ENCODE results near the gene MAEL. TPM values are rescaled to one million over a fixed set of nuclear protein-coding genes. Genes with fewer than 3 reads are reported as not detected.

The MAEL gene
- total and polyA plus RNA-seq, 2 of the 8 experiments (the other 6 are each of a cell fraction or from before 2014, with no cell fraction given), result 0.03 TPM; not detected in 1

GRCh38 chr1:166999075-166999474 is 10.0 kb downstream of the MAEL start:
- Histone ChIP-seq H3K23me2 (ENCODE audit: low read depth, low read length) (no peaks in the 10 kb centered on the region), H2BK12ac (ENCODE audit: low read depth, low read length) (no peak overlapping the region), H3K14ac (ENCODE audit: insufficient read length) (no peak overlapping the region), H3K23ac (ENCODE audit: insufficient read length) (no peak overlapping the region), H2AFZ (ENCODE audit: low read length) (0 out of 2 replicates have a peak overlapping the region, but pooled peaks have one; percentile 68), H2BK5ac (ENCODE audit: low read depth, low read length) (no peak overlapping the region), H3K4me2 (ENCODE audit: insufficient read depth in 1 of 2, low read depth in 2 of 2, low read length in 2 of 2) (no peak overlapping the region), H3K27ac (ENCODE audit: low read depth, low read length) (no peak overlapping the region), H2BK20ac (ENCODE audit: low read length) (no peak overlapping the region), H3K4me3 (ENCODE audit: extremely low read depth in 1 of 4, insufficient read depth in 2 of 4, low read depth in 3 of 4, low read length in 4 of 4) (no peak overlapping the region), H2BK120ac (replicated peaks; ENCODE audit: low read depth, low read length) (no peak overlapping the region), H4K91ac (replicated peaks; ENCODE audit: insufficient read length, low read length) (no peak overlapping the region), H3K56ac (replicated peaks; ENCODE audit: insufficient read length, low read depth, low read length) (no peak overlapping the region), H2BK15ac (ENCODE audit: low read length) (no peak overlapping the region), H3K9me3 (ENCODE audit: insufficient read depth in 2 of 2, low read depth in 1 of 2, low read length in 1 of 2) (no peaks in the 10 kb centered on the region), H3K79me2 (ENCODE audit: control insufficient read depth in 1 of 2, insufficient read depth in 2 of 2, low read length in 2 of 2) (no peaks in the 10 kb centered on the region), H2AK5ac (ENCODE audit: low read depth, low read length) (no peak overlapping the region), H4K5ac (ENCODE audit: insufficient read length, low read depth, low read length) (no peak overlapping the region), H3K4me1 (replicated peaks in 1 of 4; ENCODE audit: control insufficient read depth in 3 of 4, insufficient read depth in 4 of 4, low read length in 3 of 4) (peaks cover 0 to 2% (median 0%) of the 10 kb centered on the region in 4 experiments; a peak in 1 of 7 replicates), H3K9ac (replicated peaks in 1 of 4; ENCODE audit: extremely low read depth in 1 of 4, low read depth in 3 of 4, low read length in 3 of 4) (no peak overlapping the region), H3K18ac (ENCODE audit: extremely low read depth, low read length) (no peak overlapping the region), H3K36me3 (ENCODE audit: control insufficient read depth in 2 of 4, insufficient read depth in 4 of 4, low read length in 3 of 4) (no peaks in the 10 kb centered on the region), H3K79me1 (ENCODE audit: low read depth, low read length) (no peaks in the 10 kb centered on the region), H4K20me1 (replicated peaks in 1 of 2; ENCODE audit: control insufficient read depth in 1 of 2, insufficient read depth in 2 of 2, low read length in 2 of 2) (no peaks in the 10 kb centered on the region), H4K8ac (ENCODE audit: extremely low read depth, insufficient read depth, low read length) (no peak overlapping the region), H3K27me3 (replicated peaks in 1 of 4; ENCODE audit: control insufficient read depth in 3 of 4, extremely low read depth in 1 of 4, insufficient read depth in 3 of 4, low read length in 3 of 4) (no peaks in the 10 kb centered on the region), H3K4ac (replicated peaks; ENCODE audit: insufficient read length, low read depth, low read length) (no peak overlapping the region)
- ChIA-PET CTCF (ENCODE audit: partially characterized antibody) (no interaction called here), POLR2A (ENCODE audit: partially characterized antibody) (no interaction called here)
- 100% methylated on average over 1 of the region's 1 CpG; no CpG with 5 or more reads in 1 of the 2 experiments for WGBS, 2 experiments (ENCODE audit: extremely low coverage in 1 of 2, insufficient coverage in 1 of 2, insufficient read length in 1 of 2, insufficient replicate concordance in 2 of 2, low coverage in 1 of 2, low lambda C conversion rate in 2 of 2, missing lambda C conversion rate in 1 of 2)
- TF ChIP-seq SIN3A (conservative IDR thresholded peaks at IDR 0.05 in 1 of 2, IDR thresholded peaks at IDR 0.05 in 1 of 2; ENCODE audit: low read depth in 1 of 2, low read length in 2 of 2) (no peak), NANOG (IDR thresholded peaks at IDR 0.05; ENCODE audit: insufficient read depth, low read depth, low read length, poor library complexity, severe bottlenecking) (no peak), CBX5 (IDR thresholded peaks at IDR 0.05; ENCODE audit: low read depth, low read length) (no peak), TAF7 (optimal IDR thresholded peaks at IDR 0.05; ENCODE audit: borderline replicate concordance, low read depth, low read length) (no peak), EP300 (IDR thresholded peaks at IDR 0.05; ENCODE audit: borderline replicate concordance in 1 of 2, low read depth in 2 of 2, low read length in 2 of 2) (no peak), KDM4A (IDR thresholded peaks at IDR 0.05; ENCODE audit: low read depth, low read length, severe bottlenecking) (no peak), CREB1 (IDR thresholded peaks at IDR 0.05) (no peak), ZNF274 (IDR thresholded peaks at IDR 0.05; ENCODE audit: borderline replicate concordance, extremely low read depth, low read length) (no peak)
- no peak for FAIRE-seq
- DNase-seq (ENCODE audit: low read depth in 1 of 2, low spot score in 2 of 2), result no peak

All from H1 (cell line).